Glomerular endothelial cell (primary cell): ENCODE measurements around the gene KCNJ6. TPM values are rescaled to one million over a fixed set of nuclear protein-coding genes. Genes with fewer than 3 reads are reported as not detected.
"Not testable (repeated sequence)": the region's sequence is repeated elsewhere in the genome, so short reads cannot be mapped to it uniquely, and the experiment has no call there.

Source experiments
- DNase-seq: peaks from one replicate; pipeline ENCODE4 v3.0.0-alpha.2; 2011; ENCODE audit warnings: low read depth, low spot score; ENCODE audit errors: extremely low read depth
- total RNA-seq: library from RNA; depleted of rRNA; stranded (reverse); fragments of >200 nt; gene quantifications from 2 replicates; pipeline ENCODE4 v1.2.3, GENCODE V29; 2015

KCNJ6 gene
- total RNA-seq, 1 donor from 2014 or later = 0.12 TPM

DNA sequence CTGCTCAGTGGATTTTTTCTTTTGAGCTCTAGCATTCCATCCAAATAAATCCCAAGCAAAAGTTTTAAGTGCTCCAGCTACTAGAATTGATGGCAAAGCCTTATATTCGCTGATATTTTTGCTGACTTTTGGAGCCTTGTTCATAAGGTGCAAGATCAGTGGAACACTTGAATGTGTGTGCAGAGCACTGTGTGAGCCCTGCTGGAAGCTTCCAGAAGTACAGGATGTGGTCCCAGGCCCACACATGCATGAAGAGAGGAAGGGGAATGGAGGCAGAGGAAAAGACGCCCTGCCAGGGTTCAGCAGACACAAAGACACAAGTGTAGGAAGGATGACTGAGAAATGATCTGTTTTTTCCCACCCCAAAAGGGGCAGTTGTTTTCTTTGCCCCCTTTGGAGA, 169.4 kb downstream of the KCNJ6 start:
- DNase-seq = no peak

DNA sequence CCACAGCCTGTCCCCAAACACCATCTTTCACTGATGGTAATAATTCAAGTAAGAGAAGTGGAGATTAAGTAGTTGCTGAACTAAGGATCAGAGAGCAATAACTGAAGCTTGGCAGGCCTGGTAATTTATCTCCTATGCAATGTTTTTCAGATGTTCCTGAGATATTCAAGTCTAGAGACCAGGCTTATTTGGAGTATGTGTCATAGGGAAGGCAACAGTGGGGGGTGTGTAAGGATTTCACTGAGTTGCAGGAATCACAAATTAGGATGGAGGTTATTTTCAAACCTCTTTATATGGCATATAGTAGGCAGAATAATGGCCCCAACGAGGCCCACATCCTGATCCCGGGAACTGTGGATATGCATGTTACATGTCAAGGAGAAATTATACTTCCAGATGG, 171.7 kb downstream of the KCNJ6 start:
- no peak for DNase-seq

DNA sequence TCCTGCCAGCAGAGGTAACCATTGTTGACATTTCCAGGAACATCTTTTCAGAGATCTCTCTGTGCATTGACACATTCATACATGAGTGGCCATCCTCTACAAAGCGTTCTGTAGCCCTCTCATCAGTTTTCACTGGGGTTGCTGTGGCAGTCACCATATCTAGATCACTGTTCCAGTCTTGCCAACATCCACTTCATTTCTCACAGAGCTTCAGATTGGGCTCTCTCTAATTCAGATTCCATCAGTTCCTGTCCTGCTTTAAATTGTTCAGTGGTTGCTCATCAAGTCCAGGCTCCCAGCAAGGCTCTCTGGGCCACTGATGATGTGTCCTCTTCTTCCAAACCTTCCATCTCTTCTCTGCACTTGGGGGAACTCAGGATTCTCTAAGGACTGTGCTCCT, 173.7 kb downstream of the KCNJ6 start:
- DNase-seq = no peak

DNA sequence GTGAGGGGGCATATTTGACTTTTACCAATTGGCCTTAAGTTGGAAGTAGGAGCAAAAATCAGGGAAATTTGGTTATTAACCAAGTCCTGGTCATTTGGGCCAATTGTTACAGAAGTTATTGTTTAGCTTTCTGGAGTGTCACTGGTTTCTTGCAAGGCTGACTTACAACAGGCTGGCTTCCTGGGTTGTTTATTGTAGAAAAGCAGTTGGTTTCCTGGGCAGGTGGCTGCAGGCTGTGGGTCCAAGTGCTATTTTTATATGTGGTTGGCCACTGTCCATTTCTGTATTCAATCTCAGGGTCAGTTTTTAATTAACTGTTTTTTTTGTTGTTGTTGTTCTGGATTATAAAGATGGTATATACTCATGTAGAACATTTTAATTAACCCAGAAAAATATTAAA, 174.1 kb downstream of the KCNJ6 start:
- no peak for DNase-seq

DNA sequence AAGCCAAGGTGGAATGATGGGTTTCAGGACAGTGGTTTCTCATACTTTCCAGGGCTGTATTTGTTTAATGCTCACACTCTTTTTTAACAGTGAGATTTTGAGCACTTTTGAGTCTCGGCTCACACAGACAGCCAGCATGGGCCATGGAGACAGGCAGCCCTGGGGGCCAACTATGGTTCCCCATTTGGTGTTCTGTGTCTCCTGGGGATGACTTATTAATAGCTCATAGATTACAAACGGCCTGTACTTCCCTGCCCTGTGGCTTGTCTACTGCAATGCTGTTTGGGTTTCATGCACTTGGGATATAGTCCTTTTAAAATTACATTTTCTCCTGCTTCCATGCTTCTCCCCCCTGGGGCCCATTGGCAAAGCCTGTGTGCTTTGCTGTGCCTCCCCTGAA, 178.3 kb downstream of the KCNJ6 start:
- DNase-seq = no peak

DNA sequence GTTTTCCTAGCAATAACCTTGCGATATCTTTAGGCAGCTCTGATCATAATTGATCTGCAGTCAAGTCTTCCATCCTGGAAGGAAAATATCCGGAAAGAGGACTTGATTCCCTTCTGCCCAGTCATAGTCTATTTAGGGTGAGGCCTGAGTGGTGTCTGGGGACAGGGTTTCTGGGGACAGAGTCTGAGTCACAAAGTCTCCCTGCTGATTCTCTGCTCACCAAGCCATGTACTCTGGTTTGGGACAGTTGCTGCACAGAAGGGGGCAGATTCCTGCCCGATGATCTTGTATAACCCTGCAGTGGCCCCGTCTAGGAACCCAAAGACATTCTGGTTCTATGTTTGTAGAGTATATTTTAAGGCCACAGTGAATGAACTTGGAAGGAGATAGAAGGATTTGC, 178.8 kb downstream of the KCNJ6 start:
- DNase-seq = no peak

DNA sequence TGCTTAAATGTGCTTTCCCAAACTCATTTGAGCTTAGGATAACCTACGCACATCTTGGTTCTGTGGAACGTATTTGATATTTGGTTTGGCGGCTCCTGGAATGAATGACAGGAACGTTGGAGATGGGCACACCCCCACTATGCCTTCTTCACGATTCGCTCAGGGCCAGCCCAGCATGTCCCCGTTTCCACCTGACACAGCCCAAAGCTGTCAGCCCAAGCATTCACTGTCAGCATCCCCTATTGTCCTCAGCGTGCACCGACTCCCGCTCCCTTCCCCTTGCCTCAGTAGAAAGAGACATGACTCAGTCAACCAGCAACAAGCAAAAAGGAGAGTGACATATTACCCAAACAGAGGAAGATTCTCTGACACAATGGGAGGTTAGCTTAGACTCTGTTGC, 181.4 kb downstream of the KCNJ6 start:
- no peak for DNase-seq

DNA sequence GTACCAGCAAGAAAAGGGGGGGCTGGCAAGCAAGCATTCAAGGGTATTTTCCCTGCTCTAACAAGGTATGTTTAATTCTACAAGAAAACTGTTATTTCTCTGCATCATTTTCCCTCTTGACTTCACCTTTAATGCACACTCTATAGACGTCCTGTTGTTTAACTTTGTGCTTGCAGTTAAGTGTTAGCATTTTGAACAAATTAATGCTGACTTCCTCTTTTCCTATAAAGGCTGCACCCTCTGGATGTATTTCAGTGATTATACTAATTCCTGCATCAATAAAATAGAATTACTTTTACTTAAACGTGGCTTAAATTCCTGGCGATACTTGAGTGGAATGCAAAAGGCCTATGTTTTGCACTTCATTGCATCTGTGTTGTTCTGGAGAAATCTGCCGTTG, 183.3 kb downstream of the KCNJ6 start:
- no peak for DNase-seq

DNA sequence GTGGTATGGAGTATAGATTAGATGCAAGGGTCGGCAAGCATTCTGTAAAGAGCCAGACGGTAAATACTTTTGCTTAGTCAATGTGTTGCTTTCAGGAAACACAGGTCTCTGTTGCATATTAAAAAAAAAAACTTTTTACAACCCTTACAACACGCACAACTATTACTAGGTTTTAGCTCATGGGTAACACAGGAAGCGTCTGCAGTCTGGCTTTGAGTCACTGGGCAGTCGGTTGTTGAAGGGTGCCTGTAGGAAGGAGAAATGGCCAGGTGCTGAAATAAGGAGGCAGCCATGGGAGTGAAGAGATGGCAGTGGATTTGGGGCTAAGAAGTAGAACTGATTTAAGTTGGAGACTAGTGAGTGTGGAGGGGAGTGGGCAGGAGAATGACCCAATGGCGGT, 192.1 kb downstream of the KCNJ6 start:
- no peak for DNase-seq

DNA sequence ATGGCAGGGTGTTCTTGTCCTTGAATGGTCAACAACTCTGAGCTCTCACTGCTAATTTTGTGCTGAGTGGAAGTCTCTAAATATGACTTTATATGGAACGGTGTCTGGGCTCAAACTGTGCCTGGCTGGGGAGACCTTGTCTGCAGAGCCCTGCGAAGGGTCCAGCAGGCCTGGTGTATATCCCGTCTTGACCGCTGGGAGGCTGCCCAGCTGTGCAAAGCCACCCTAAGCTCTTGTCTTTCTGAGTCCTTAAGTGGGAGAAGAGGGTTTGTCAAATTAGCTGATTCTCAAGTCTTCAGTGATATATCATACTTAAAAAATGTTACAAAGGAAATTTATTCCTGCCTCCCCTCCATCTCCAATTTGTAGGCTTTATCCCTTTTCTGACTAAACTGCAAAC, 198.7 kb downstream of the KCNJ6 start:
- DNase-seq = no peak

DNA sequence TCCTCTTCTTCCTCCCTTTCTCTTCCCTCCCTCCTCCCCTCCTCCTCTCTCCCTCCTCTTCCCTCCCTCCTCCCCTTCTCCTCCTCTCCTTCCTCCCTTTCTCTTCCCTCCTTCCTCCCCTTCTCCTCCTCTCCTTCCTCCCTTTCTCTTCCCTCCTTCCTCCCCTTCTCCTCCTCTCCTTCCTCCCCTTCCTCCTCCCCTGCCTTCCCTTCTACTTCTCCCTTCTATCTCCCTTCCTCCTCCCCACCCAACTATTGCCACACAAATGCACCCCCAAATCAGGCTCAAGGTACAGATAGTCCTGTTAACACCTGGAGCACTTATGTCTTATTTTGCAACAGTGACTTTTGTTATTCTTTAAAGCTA, 203.7 kb downstream of the KCNJ6 start:
- not testable (repeated sequence) for DNase-seq

DNA sequence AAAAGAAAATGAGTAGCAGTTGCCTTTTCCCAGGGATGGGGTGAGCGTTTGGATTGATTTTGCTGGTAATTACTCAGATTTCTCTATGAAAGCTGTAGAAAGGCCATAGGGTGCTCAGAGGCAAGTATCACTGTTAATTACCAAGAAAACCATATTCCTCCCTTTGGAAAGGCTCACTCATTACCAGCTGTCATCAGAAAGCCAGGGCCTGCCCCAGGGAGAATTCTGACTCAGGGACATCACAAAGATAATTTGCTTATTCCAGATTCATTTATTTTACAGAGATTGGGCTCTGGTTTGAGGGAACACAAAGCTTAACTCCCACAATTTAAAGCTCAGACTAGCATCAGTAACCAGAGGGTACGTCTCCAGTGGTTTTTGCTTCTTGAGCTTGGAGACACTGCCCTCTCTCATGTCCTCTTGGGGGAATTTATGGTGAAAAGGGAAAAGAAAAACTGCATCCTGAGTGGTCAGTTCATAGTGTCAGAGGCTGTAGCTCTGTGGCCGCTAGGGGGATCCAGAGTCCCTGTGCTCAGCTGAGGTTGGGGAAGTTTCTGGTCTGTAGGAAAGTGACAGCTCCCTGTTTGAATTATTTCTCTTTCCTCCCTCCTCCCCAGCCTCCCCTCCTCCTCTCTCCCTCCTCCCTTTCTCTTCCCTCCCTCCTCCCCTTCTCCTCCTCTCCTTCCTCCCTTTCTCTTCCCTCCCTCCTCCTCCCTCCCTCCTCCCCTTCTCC, 204.3 kb downstream of the KCNJ6 start:
- peak; percentile 42 for DNase-seq

DNA sequence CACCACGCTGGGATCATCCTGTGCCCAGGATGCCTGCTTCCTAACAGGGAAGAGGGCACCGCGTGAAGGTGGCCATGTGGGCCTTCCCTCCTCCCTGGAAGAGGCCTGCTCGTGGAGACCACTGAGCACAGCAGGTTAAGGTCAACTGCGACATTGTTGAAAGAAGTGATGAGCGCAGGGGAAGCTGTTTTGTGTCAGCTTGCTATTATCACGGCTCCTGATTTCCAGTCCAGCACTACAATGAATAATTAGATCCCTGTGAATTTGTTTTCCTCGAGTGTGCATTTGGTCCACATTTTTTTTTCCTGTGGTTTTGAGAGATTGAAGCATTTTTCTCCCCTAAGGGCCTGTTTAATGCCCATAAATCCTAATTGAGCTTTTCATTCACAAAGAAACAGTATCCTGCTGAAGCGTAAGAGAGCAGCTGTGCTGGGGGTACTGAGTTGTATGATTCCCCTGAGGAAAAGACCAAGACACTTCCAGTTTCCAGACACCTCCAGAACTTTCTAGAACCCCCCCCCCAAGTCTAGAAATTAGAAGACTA, 204.9 kb downstream of the KCNJ6 start:
- DNase-seq = no peak

DNA sequence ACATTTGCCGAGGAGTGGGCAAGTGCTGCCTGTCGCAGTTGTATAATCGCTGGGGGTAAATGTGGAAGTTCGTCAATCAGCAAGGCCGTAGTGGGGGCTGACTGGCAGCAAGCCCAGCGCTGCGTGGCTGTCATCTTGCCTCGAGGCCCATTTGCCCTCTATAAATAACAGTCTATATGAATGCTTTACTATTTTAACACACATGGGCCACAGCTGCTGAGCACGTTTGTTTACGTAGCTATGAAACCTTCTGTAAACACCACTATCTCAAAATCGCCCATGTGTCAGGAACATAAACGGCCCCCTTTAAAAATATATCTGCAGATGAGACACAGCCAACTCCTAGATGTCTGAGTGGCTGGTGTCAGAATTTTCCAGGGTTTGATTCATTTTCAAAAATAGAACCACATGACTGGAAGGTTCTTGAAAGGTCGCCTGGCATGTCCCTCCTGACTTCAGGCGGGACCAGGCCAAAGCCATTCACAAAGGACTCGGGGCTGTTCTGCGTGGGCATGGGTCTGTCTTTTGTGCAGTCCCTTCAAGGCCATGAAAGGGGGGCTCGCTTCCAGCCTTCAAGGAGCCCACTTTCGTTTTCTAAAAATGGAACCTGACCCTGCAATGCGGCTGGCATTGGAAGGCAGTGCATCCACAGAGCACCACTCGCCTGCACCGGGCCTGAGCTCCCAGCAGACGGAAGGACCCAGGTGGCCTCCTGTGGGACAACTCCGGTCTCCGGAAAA, 205.5 kb downstream of the KCNJ6 start:
- DNase-seq = no peak

DNA sequence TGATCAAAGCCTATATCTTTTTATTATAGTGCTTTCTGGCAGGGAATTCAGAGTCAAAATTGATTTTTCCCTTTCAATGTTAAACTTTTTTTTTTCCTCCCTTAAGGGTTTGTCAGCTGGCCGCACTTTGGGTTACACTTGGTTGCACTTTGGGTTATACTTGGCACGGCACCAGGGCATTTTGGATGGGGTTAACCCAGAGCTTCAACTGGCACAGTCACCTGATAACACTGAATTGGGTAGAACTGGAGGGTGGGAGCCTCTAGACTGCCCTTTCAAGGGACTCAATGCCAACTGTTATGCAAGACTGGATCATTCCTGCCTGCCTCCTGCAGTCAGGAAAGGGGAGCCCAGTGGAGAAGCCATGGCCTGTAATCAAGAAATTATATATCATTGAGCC, 211.5 kb downstream of the KCNJ6 start:
- DNase-seq = no peak

DNA sequence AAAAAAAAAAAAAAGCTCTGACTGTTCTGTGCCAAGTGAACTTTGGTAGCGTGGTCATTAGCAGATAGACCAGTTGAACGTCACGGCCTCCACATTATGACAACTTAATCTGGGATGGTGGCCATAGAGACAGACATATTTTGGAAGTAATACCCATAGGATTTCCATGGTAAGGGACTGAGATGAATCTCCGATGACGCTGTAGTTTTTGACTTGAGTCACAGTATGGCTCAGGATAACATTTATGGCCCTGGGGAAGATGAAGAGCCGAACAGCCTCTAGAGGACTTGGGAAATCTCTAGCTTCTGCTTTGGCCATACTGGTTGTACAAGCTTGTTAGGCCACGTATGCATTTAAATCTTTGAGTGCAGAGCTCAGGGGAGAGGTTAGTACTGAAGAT, 214.0 kb downstream of the KCNJ6 start:
- no peak for DNase-seq

DNA sequence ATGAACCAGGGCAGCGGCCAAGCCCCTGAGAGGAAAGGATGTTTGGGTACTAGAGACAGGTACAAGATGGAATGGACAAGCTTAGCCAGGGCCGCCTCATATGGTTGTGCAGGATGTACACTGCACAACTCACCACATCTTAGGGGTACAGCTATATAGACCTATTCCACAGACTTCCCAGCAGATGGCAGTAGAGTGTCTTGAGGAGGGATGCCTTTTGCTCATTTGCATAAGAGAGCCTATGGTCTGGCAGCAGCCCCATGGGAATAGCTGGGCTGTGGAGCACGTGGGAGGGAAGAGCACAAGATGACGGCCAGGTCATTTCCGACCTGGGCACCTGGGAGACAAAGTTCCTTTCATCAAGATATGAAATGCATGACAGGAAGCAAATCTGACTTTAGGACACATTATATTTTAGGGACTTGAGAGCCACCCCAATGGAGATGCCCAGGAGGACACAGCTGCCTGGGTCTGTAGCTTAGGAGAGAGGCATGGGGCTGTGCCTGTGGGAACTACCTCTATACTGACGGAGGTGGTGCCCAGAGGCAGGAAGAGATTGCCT, 215.5 kb downstream of the KCNJ6 start:
- peak; percentile 72 for DNase-seq

DNA sequence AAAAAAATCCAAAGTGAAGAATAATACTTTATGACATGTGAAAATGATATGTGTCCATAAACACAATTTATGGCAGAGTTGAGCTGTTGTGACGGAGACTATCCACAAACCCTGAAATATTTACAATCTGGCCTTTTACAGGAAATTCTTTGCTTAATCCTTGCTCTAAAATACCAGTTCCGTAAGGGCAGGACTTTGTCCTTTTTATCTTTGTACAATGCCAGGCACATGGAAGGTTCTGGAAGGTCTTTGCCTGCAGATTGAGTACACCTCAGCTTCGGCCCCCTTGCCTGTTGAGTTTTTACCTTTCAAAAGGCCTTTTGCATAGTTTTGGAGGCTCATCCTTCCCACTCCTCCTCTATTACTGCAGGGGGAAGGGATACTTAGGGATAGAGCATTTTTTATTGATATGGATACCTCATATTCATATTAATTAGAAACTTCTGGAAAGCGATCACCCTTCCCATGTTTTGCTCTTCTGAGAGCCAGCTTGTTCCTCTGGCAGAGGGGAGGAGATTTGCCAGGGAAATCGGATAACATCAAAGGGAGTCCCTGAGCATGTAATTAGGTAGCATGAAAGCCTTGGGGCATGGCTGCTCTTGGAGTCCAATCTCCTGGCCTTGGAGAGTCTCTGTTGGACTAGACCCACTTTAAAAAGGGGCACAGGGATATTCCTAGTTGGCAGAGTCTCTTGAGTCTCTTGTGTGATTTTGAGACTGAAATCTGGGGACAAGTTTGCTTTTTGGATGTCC, 217.1 kb downstream of the KCNJ6 start:
- DNase-seq = no peak

DNA sequence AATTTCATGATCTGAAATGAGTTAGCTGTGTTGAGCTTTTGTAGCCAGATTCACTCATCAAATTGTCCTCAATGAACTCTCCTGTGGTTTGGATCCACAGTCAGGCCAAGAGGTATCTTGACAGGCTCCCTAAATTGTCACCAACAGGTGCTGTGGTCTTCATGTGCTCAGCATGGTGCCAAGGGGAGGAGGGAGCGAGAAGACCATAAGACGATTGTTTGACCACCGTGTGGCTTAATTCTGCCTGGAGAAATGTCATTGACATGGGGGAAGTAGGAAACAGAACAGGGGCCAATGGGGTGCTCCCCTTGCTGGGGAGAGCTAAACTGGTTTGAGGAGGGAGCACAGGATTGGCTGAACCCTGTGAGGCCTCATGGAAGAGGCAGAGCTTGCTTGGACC, 219.3 kb downstream of the KCNJ6 start:
- DNase-seq = no peak

DNA sequence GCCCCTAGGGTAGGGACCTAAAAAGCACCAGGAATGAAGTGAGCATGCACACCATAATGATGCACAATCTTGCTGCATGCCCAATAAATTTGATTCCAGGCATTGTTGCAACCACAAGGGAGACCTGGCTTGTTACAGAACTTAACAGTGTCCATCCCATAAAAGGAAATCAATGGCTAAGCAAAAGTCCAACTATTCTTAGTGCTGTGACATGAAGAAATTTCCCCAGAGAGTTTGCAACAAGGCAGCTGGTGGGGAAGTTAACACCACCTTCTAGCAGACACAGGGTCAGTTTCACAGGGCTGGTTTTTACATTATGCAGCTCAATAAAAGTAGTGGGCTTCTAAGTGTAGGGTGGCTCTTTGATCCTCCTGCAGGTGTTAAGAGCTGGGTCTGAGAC, 221.1 kb downstream of the KCNJ6 start:
- DNase-seq = no peak

DNA sequence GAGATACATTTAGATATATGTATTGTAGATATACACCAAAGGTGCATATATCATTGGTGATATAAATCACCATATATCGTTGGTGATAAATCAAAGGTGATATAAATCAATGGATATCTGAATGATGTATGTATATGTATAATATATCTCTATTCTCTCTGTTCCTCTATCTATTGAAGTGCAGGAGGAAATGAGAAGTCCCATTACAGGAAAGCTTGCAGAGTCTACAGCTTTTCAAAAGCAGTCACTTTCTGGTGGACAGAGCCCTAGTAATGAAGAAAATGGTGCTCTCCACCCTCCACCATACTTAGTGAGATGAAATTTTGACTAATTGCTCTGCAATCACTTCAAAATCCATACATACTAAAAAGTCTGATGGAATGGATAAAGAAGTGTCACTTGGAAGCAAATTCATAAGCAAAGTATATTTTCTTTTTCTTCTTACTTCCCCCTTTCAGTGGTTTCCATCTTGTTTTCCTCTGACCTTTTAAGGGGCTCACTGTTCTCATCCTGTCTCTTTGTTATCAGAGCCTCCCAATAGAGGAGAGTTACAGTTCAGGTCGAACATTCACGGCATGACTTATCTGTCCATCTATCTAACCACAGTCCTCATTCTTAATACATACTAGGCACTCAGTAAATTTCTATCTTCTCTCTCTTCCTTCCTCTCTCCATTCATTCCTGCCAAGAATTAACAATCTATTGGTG, 227.2 kb downstream of the KCNJ6 start:
- DNase-seq = no peak
